Stimulated activated CD4-positive, alpha-beta T cell treated with anti-CD3 and anti-CD28 coated beads, Interleukin-12 subunit alpha, Interleukin-12 subunit beta, amount 100 ng/mL, for 24 hours (primary cell): ENCODE measurements around the gene ABI2.
"Not testable (repeated sequence)": the region's sequence is repeated elsewhere in the genome, so short reads cannot be mapped to it uniquely, and the experiment has no call there.

Experiments used
- DNase-seq, 2 experiments: peaks; one replicate each; pipeline ENCODE4 v3.0.0-alpha.2; 2020; ENCODE audit warnings: low read depth in 2 of 2

ABI2 gene

DNA sequence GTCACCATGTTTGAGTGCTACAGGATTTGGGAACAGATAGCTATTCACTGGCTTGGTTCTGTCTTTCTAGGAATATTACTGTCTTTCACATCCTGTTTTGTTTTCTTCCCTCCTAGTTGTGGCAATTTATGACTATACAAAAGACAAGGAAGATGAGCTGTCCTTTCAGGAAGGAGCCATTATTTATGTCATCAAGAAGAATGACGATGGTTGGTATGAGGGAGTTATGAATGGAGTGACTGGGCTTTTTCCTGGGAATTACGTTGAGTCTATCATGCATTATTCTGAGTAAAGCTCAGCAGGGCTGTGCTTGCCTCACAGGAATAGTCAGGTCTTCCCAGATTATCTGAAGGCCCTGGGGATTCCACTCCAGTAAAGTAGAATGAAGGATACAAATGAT is 98.9 kb downstream of the ABI2 start:
- no peak for DNase-seq

DNA sequence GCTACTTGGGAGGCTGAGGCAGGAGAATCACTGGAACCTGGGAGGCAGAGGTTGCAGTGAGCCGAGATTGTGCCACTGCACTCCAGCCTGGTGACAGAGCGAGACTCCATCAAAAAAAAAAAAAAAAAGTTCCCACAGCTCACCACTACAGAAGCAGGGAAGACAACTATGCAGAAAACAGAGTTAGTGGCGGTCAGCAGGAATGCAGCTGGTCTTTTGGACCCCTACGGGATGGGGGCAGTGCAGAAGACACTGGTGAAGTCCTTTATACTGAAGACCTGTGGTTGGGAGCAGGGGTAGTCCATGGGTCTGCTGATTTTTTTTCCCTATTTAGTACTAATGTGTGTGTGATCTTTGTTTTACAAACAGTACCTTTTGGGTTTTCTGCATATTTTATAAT is 101.4 kb downstream of the ABI2 start:
- DNase-seq, result not testable (repeated sequence)

DNA sequence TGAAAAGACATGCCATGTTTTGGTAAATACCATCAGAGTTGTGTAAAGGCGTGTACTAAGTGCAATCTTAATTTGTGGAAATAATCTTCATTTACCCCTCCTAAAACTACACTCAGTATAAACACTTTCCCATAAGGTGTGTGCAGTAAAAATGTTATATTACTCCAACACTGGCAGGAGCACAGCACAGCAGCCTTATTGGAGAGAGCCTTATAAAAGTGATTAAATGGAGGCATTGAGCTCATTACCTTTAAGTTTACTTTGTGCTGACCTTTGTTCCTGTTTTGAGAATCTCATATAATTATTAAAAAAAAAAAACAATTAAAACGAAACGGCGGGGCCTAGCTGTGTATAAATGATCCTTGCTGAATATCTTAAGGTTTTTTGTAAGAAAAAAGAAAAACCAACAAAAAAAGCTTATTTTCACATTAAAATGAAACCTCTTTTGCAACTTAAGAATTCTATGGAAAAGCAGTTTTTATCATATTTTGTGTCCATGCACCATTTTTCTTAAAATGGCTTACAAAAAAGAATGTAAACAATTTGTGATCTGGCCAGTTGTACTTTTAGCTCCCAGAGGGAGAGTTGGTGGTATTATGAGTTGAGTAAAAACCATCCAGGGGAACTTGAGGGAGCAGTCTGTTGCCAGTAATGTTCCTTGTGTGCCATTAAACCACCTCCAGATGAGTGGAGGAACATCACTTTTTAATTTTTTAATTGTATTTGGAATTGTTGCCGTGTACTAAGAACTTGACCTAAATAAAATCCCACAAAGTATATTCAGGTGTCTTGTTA is 103.4 kb downstream of the ABI2 start:
- DNase-seq, result no peak

DNA sequence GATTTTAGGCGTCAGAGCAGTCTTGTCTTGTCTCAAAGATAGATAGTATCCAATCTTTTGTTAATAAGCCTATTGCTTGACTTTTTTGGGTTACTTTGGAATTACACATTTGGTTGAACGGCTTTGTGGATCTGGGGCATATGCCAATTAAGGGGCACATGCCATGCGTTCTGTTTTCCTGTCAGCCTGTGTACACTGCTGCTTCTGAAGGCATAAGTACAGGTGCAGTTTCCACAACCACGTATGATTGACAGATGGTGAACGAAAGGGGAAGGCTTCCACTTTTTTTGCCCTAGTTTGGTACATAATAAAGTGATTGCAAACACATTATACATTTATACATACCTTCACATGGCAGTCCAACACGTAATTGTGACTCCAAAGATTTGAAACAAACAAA is 104.6 kb downstream of the ABI2 start:
- DNase-seq, result no peak

DNA sequence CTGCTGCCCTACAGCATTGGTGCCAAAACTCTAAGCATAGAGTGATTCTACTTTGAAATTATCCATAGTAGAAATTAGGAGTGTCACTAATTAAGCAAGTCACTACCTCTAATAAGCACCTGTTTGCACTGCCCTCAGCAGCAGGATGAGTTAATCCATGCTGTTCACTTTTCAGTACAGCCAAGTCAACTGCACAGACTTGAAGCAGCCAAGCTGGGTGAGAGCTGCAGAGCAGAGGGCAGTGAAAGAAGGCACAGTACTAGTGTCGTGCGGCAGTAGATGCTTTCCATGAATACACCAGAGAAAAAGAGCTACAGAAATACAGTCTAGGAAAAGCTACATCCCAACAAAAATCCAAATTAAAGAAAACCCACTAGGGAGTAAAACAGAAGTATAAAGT is 108.3 kb downstream of the ABI2 start:
- no peak for DNase-seq

DNA sequence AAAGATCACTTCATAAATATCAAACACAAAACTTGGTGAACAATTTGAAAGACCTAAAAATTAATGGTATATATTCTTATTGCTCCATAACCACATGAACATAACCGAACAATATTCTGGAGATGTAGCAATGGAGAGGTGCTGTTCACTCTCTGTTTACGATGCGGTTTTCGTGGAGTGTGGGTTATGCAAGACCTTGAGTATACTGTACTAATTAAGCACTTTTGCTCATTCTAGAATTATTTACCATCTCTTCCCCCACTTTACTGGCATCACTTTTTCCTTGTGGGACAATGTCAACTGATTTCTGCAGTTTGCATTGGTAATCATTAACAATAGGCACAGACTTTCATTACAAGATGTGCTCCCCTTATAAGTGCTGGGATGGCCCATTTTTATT is 109.3 kb downstream of the ABI2 start:
- no peak for DNase-seq

DNA sequence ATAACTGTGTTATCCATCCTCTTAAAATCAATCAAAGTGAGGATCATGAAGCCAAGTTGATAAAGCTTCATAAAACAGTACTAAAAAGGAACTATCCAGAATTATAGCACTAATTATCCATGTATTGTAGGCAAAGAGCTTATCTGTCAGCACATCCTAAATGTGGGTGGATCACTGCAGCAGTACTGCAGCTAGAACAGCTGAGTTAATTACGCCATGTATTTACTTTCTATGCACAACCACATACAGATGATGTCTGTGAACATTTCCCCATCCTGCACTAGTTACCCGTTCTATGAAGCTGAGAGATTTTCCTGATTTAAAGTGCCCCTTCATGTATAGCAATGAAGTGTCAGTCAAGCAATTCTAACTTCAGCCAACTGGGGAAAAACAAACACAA is 110.3 kb downstream of the ABI2 start:
- no peak for DNase-seq

DNA sequence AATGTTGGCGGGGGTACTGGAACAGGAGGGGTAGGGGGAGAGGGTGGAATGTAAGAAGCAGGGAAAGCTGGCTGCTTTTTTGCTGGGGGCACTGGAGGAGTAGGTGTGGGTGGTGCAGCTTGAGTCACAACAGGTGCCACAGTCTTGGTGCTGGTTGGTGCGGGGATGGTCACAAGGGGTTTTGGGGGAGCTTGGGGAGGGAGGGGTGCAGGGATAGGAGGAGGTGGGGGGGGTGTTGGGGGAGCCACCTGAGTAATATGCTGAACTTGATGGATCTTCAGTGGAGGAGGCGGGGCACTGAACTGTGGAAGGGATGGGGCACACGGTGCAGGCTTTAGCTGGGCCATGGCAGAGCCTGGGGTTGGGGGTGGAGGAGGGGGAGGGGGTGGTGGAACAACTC is 112.5 kb downstream of the ABI2 start:
- DNase-seq, result no peak

DNA sequence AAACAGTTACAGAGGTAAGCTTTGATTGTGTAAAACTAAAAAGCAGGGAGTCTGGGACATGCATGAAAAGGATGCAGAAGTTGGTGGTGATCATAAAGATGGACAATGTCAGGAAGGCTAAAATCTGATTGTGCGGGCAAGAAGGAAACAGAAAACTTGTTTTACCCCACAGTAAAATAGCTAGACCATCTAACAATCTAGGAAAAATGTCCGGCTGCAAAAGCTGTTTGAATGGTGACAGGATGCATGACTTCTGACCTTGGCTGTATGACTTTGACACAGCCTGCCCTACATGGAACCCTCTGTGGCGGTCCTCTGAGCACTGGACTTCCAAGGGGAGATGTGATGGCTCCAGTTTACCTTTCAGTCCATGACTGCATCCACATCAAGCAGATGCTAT is 113.3 kb downstream of the ABI2 start:
- DNase-seq, result no peak

DNA sequence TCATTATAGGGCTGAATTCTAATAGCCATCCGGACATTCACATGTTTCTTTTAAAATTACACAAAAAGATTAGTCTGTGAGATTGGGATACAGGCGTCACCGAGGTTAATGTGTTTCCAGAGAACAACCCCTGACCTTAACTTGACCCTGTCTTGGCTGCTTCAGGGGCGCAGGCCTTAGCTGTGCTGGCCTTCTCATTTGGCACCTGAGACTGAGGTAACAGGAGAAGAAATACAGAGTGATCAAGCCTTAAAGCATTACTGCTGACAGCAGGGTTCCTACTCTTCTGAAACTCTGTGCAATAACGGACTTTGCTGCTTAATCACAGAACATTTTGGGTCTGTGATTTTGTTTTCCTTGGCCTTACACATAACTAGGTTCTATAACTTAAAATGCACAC is 114.3 kb downstream of the ABI2 start:
- DNase-seq, result no peak

DNA sequence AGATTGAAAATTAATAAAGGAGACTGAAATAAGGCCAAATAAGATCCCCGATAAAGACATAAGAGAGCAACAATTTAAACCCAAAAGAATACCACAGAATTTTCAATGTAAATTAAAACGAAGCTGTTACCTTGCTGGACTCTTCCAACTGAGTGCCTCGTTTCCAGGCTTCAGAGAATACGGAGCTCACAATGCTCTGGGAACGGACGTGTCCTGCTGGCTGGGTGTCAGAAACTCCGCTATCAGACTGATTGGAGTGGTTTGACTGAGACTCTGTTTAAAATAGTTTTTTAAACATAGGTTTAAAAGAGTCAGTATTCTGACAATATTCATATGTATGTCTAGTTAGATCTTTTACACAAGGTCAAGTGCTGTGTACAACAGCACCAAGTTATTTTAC is 116.5 kb downstream of the ABI2 start:
- DNase-seq, result no peak

DNA sequence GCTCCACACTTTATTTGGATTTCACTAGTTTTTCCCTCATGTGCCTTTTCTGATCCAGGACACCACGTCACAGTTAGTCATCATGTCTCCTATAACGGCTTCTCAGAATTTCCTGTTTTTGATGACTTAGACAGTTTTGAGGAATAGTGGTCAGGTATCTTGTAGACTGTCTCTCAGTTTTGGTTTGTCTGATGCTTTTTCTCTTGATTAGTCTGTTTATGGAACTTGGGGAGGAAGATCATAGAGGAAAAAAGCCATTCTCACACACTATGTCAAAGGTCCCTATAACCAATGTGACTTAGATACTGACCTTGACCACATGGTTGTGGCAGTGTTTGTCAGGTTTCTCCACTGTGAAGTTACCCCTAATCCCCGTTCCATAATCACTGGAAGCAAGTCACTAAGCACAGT is 117.9 kb downstream of the ABI2 start:
- no peak for DNase-seq

DNA sequence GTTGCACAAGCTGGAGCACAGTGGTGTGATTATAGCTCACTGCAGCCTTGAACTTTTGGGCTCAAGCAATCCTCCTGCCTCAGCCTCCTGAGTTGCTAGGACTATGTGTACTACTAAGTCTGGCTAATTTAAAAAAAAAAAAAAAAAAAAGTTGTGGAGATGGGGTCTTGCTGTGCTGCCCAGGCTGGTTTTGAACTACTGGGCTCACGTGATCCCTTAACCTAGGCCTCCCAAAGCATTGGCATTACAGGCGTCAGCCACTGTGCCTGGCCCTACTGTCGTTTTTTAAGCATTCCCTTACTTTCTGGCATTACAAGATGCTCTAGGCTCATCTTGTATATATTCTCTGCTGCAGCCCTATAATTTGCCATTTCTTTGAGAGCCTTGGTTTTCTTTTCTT is 118.6 kb downstream of the ABI2 start:
- DNase-seq, result no peak

DNA sequence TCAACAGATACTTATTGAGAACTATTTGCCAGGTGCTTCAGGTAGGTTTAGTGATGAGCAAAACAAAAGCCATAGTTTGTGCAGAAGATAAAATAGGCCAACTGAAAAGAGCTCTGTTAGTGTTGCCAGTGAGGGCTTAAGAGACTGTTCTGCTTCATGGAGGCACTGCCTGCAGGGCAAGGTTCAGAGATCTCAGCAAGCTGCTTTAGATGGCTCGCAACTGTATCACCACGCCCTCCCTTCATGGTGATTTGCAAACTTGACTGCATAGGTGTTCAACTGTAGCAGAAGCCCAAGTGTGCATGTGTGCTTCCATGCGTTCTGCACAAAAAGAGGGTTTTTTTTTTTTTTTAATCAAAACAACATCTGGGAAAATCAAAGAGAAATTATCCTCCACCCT is 122.4 kb downstream of the ABI2 start:
- no peak for DNase-seq

DNA sequence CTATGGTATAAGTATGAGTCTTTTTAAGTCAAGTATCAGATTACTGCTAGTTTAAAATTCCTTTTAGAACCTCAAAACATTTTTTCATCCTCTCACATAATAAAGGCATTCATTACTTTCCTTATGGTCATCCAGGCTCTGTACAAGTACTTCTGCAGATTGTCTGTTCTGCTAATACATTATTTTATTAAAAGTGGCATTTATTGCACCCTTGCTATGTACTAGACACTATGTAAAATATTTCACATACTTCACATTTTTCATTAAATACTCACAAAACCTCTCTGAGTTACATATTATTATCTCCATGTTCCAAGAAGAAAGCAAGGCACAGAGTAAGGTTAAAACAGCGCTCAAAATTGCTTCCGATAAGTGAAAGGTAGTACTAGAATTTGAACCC is 122.8 kb downstream of the ABI2 start:
- no peak for DNase-seq

DNA sequence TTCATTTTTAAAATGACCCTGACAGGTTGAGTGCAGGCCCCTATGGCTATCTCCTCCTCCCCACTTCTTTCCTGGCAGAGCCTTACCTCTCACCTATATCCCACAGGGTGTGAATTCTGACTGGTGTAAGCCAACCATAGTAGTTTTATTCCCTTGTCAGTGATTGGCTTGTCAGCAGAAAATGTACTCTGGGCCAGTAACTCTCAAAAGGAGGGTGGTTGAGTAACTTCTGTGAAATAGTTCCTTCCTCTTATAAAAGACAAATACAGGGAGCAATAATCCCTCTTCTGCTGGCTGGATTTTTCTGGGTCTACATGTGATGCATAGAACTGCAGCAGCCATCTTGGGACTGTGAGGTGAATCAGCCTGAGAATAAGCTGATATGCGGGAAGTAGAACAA is 123.5 kb downstream of the ABI2 start:
- DNase-seq, result no peak

DNA sequence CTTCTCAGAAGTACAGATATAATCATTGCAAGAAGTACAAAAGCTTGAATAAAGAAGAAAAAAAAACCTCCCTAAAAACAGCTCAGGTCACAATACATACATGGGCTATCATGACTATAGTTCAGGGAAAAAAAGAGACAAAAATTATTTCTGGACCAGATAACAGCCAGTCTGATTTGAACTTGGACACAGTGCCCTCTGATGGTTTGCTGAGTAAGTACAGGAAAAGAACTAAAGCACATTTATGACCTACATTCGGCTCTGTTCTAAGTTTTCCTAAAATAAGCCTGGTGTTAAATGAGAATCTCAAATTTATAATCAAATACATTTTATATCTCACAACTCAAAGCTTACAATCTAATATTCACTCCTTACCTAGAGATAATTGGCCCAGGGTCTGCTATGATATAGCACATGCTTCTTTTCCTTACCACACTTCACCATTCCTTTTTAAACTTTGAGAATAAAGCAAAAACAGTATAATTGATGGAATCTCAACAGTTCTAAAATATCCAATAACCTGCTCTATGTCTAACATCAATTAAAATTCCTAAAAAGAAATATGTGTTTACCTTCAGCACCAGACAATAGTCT is 125.8 kb downstream of the ABI2 start:
- DNase-seq, result no peak

DNA sequence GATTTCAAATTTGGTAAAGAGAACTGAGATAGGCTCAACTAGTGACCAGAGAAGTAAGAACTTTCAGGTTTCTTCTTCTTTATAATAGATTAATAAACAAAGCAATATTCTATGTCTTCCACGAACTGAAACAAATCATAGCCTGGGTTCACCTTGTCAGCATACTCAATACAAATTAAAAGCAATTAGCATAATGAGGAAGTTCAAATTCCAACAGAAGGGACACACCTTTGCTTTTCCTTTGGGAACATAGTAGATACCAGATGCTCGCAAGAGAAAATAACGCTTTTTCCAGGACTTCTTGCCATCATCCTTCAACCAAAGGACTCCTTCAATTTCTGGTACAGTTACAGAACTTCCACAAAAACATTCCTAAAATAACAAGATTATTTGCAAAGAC is 127.0 kb downstream of the ABI2 start:
- DNase-seq, result no peak

DNA sequence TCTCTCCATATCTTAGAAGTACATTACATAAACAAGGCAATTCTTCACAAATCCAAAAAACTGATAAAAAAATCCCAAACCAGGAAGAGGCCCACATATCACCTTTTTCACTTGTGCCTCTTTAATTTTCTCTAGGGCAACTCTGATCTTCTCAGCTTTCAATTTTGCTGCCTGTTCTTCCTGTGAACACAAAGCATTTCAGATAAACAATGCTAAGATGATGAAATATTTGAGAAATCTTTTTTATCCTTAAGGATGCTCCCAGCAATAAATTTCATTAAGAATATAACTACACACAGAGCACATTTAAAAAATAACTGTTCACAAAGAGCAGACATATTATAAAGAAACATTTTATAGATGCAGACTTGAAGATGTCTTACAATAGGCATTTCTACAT is 133.6 kb downstream of the ABI2 start:
- DNase-seq, result no peak

DNA sequence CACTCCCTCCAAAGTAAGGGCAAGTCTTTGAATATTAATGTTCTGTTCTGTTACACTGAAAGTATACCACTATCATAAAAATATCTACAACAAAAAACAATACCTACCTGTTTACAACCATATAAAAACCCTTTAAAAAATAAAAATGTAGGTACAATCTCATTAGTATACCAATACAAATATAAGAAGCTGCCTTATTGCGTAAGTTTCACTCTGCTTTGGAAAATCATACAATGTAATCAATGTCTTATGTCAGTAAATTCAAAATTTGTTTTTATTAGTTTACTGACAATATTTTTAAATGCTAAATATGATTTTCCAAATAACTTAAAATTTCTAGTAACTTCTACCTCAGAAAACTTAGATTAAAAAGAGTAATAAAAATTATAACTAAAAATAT is 134.1 kb downstream of the ABI2 start:
- DNase-seq, result no peak

DNA sequence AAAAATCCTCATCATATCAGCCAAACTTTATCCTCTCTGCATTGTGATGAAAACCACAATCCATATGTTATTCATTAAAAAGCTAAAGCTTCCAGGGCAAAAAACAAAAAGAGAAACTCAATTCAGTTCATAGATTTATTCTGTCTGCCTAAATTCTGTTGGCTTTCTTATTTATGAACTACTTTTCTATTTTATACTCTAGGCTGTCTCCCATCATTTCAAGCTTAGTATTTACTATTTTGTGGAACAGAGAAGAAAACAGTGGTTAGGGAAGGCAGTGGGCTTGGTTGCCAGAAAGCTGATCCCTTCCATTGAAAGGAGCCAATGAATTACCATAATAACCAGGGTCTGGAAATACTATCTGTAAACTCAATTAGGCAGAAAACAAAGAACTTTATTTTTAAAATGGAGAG is 135.1 kb downstream of the ABI2 start:
- DNase-seq, result no peak

DNA sequence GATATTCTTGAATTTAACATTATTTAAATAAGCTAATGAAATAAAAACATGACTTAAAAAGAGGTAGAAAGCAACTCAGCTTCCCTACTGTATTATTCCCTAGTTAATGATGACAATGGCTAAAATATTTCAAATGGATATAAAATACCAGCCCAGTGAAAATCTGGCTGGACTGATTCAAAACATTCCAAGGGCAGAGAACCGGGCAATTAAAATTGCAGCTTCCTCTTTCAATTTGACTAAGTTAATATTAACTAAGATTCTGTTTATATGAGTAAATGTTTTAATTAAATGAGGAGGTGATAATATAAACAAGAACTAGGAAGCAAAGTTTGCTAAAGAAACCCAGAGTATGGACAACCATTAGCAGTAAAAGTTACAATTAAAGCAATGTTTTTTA is 141.4 kb downstream of the ABI2 start:
- no peak for DNase-seq

DNA sequence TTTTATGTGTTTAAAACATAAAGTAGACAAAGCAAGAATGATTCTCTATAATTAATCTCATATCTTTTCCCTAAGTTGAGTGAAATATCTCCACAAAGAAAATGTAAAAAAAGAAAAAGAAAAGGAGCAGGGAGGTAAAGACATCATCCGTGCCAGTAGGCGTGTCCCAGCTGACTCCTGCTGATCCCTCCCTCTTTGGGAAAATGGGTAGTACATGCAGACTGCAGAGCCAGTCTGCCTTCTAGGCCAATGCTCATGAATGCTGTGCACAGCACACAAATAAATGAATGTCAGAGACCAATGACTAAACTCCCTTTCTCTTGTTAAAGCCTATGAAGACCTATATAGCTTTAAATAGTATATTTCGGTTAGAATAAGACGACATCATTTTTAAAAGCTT is 142.2 kb downstream of the ABI2 start:
- no peak for DNase-seq

DNA sequence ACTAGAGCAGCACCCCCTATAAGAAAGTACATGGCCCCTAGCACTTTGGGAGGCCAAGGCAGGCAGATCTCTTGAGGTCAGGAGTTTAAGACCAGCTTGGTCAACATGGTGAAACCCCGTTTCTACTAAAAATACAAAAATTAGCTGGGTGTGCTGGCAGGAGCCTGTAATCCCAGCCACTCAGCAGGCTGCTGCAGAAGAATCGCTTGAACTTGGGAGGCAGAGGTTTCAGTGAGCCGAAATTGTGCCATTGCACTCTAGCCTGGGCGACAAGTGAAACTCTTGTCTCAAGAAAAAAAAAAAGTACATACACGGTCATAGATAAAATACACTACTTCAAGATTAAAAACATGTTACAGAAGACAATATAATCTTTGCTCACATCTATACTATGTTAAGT is 143.1 kb downstream of the ABI2 start:
- no peak for DNase-seq
